ENCODE data around the gene COX5A. TPM values are rescaled to one million over a fixed set of nuclear protein-coding genes. Genes with fewer than 3 reads are reported as not detected.

COX5A gene
- total RNA-seq, 1 experiment from 2014 or later = 307 TPM

- TF ChIP-seq, protein P1, sequence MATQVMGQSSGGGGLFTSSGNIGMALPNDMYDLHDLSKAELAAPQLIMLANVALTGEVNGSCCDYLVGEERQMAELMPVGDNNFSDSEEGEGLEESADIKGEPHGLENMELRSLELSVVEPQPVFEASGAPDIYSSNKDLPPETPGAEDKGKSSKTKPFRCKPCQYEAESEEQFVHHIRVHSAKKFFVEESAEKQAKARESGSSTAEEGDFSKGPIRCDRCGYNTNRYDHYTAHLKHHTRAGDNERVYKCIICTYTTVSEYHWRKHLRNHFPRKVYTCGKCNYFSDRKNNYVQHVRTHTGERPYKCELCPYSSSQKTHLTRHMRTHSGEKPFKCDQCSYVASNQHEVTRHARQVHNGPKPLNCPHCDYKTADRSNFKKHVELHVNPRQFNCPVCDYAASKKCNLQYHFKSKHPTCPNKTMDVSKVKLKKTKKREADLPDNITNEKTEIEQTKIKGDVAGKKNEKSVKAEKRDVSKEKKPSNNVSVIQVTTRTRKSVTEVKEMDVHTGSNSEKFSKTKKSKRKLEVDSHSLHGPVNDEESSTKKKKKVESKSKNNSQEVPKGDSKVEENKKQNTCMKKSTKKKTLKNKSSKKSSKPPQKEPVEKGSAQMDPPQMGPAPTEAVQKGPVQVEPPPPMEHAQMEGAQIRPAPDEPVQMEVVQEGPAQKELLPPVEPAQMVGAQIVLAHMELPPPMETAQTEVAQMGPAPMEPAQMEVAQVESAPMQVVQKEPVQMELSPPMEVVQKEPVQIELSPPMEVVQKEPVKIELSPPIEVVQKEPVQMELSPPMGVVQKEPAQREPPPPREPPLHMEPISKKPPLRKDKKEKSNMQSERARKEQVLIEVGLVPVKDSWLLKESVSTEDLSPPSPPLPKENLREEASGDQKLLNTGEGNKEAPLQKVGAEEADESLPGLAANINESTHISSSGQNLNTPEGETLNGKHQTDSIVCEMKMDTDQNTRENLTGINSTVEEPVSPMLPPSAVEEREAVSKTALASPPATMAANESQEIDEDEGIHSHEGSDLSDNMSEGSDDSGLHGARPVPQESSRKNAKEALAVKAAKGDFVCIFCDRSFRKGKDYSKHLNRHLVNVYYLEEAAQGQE (IDR thresholded peaks at IDR 0.05; ENCODE audit: low read depth) = no peak
- TF ChIP-seq CEBPB (IDR thresholded peaks at IDR 0.05; ENCODE audit: low read depth) = no peak
- TF ChIP-seq ZNF274 (IDR thresholded peaks at IDR 0.05; ENCODE audit: low read depth, low read length) = no peak
- TF ChIP-seq EZH2 (IDR thresholded peaks at IDR 0.05) = no peak
- peak; percentile 82 for TF ChIP-seq SP1 (IDR thresholded peaks at IDR 0.05; ENCODE audit: low read depth)
Observed at GRCh38 chr15:74873036-74873755, 64.7 kb downstream of the COX5A start, which contains the start of gene SCAMP2 (continued).

- intact Hi-C loops (cut with micrococcal nuclease) = loop anchor here (2.0 kb wide), 1 partner anchor 30 kb away; the partner anchor contains the start of gene ULK3
- TF ChIP-seq, protein P2, sequence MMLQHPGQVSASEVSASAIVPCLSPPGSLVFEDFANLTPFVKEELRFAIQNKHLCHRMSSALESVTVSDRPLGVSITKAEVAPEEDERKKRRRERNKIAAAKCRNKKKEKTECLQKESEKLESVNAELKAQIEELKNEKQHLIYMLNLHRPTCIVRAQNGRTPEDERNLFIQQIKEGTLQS (IDR thresholded peaks at IDR 0.05) = no peak
- TF ChIP-seq POLR2A (IDR thresholded peaks at IDR 0.05; ENCODE audit: borderline replicate concordance, extremely low read depth, insufficient read depth, insufficient read length) = no peak
- TF ChIP-seq POLR2AphosphoS5 (IDR thresholded peaks at IDR 0.05; ENCODE audit: low read depth, low read length) = no peak
- TF ChIP-seq SRF (IDR thresholded peaks at IDR 0.05; ENCODE audit: low read depth) = no peak
- no peak for TF ChIP-seq ELF1 (IDR thresholded peaks at IDR 0.05; ENCODE audit: borderline replicate concordance, low read depth)
- TF ChIP-seq RAD21 (IDR thresholded peaks at IDR 0.05; ENCODE audit: low read depth) = no peak
- no peak for TF ChIP-seq JUND (IDR thresholded peaks at IDR 0.05)
- TF ChIP-seq CTCF (IDR thresholded peaks at IDR 0.05 in 2 of 3, conservative IDR thresholded peaks at IDR 0.05 in 1 of 3; ENCODE audit: borderline replicate concordance in 1 of 3, insufficient read depth in 1 of 3, low read depth in 2 of 3, low read length in 2 of 3) = no peak
- no peak for TF ChIP-seq TCF7L2 (IDR thresholded peaks at IDR 0.05; ENCODE audit: borderline replicate concordance, extremely low read depth, insufficient read depth, insufficient read length)
- no peak for TF ChIP-seq FOSL1 (IDR thresholded peaks at IDR 0.05; ENCODE audit: low read depth)
- no peak for TF ChIP-seq CBX3 (IDR thresholded peaks at IDR 0.05; ENCODE audit: low read depth)
- TF ChIP-seq, protein P3, sequence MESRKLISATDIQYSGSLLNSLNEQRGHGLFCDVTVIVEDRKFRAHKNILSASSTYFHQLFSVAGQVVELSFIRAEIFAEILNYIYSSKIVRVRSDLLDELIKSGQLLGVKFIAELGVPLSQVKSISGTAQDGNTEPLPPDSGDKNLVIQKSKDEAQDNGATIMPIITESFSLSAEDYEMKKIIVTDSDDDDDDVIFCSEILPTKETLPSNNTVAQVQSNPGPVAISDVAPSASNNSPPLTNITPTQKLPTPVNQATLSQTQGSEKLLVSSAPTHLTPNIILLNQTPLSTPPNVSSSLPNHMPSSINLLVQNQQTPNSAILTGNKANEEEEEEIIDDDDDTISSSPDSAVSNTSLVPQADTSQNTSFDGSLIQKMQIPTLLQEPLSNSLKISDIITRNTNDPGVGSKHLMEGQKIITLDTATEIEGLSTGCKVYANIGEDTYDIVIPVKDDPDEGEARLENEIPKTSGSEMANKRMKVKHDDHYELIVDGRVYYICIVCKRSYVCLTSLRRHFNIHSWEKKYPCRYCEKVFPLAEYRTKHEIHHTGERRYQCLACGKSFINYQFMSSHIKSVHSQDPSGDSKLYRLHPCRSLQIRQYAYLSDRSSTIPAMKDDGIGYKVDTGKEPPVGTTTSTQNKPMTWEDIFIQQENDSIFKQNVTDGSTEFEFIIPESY (IDR thresholded peaks at IDR 0.05; ENCODE audit: extremely low read depth, insufficient replicate concordance, low read length) = no peak
- TF ChIP-seq EZH2 (IDR thresholded peaks at IDR 0.05) = no peak
Observed at GRCh38 chr15:74872702-74873035, 65.2 kb downstream of the COX5A start.

More at GRCh38 chr15:74872702-74873035, 65.2 kb downstream of the COX5A start:
- Histone ChIP-seq H2AFZ (ENCODE audit: low read depth, low read length, poor library complexity, severe bottlenecking) (no peak overlapping the region), H3K9me2 (ENCODE audit: insufficient read depth) (no peaks in the 10 kb centered on the region), H3K4me1 (ENCODE audit: control insufficient read depth in 1 of 2, insufficient read depth in 2 of 2, low read length in 2 of 2) (peaks cover 0 to 31% of the 10 kb centered on the region in 2 experiments; a peak in 2 of 4 replicates), H3K27ac (ENCODE audit: low read depth, low read length) (peak overlapping the region; percentile 71), H3K9ac (ENCODE audit: low read length) (peak overlapping the region; percentile 83), H4K20me1 (ENCODE audit: insufficient read depth) (no peaks in the 10 kb centered on the region), H3K4me3 (replicated peaks in 1 of 2; ENCODE audit: low read depth in 1 of 2, low read length in 2 of 2) (peak overlapping the region; percentile 84 to 89), H3K36me3 (ENCODE audit: control insufficient read depth in 1 of 2, insufficient read depth in 2 of 2, low read length in 2 of 2) (peaks cover 0 to 8% of the 10 kb centered on the region in 2 experiments; a peak in 1 of 4 replicates), H3K79me2 (ENCODE audit: insufficient read depth, low read length) (peaks cover 51% of the 10 kb centered on the region), H3K27me3 (ENCODE audit: insufficient read depth, low read length) (no peaks in the 10 kb centered on the region), H3K9me3 (ENCODE audit: control insufficient read depth in 1 of 2, insufficient read depth in 1 of 2, low read depth in 1 of 2, low read length in 2 of 2) (no peaks in the 10 kb centered on the region), H3K4me2 (ENCODE audit: low read length) (peak overlapping the region; percentile 98)
- CTCF ChIA-PET = interaction anchor here (1.0 kb wide), 1 partner anchor 29 kb away, joined by 4 read pairs; no protein-coding TSS in a partner anchor
- ATAC-seq (peak; percentile 4), DNase-seq (ENCODE audit: low read depth, low spot score) (no peak)
- TSS peak; percentile 55 for BruUV-seq (replicated peaks)
- POLR2A ChIA-PET = no interaction called here
- RAD21 ChIA-PET (ENCODE audit: low non-redundant PET in 1 of 2, low total read pairs in 2 of 2, uncharacterized antibody in 2 of 2, unreplicated experiment in 2 of 2) = no interaction called here
